Motor neuron (in vitro differentiated cells): ENCODE results near the gene GRM7. TPM values are rescaled to one million over a fixed set of nuclear protein-coding genes. Genes with fewer than 3 reads are reported as not detected.

ENCODE experiments used
- ATAC-seq, 8 experiments: fragments of 200-7000 bp; cut with Tn5 transposase; replicated peaks in 6 of 8; 2 replicates each; pipeline ENCODE4 v1.8.0; 2021; ENCODE audit warnings: mild to moderate bottlenecking in 8 of 8, moderate library complexity in 8 of 8
- H3K27ac ChIP-seq, 2 donors: fragments of 250-450 bp; sonication (Bioruptor Pico); 2 replicates each; pipeline ENCODE4 v1.9.0; 2021; ENCODE audit warnings: antibody characterized with exemption in 2 of 2, mild to moderate bottlenecking in 2 of 2, moderate library complexity in 1 of 2
- H3K4me1 ChIP-seq, 2 donors: fragments of 250-450 bp; sonication (Bioruptor Pico); replicated peaks in 1 of 2; 2 replicates each; pipeline ENCODE4 v1.6.1; 2021; ENCODE audit warnings: antibody characterized with exemption in 2 of 2, mild to moderate bottlenecking in 2 of 2, moderate library complexity in 1 of 2
- H3K4me3 ChIP-seq, 5 donors: fragments of 250-450 bp; sonication (Bioruptor Pico); 2 replicates each; pipeline ENCODE4 v1.9.0; 2021; ENCODE audit warnings: antibody characterized with exemption in 5 of 5, mild to moderate bottlenecking in 5 of 5, moderate library complexity in 4 of 5
- WGBS, 10 experiments: fragments of 450-650 bp; shearing (Covaris generic); methylation state at CpG; one replicate each; pipeline ENCODE4 v1.0.0; 2022; 5-methylcytosine and 5-hydroxymethylcytosine counted together
- in situ Hi-C, 9 experiments: fragments of 400-800 bp; cut with MboI; loops; one replicate each; pipeline ENCODE4 v1.15.0; 2021; ENCODE audit warnings: low sequenced_read_pairs in 9 of 9, low pct_unique_long_range_greater_than_20kb in 2 of 9; ENCODE audit not compliant: unreplicated experiment in 9 of 9
- total RNA-seq, 8 experiments: library from RNA; unstranded; fragments of 300-600 nt; gene quantifications; 2 replicates each; pipeline versions ENCODE4 v1.2.3 to v1.2.4, GENCODE V29; 2022

GRM7 gene
- total RNA-seq, 8 experiments from 2014 or later, result 0.14 to 5.0 (median 2.9) TPM; not detected in 1

GRCh38 chr3:7000501-7000900, 139.6 kb downstream of the GRM7 start:
- Histone ChIP-seq H3K4me1 (no peaks in the 10 kb centered on the region), H3K4me3 (no peak overlapping the region), H3K27ac (no peak overlapping the region)
- WGBS, 10 experiments, result 0 to 86% (median 36%) methylated on average over 1 of the region's 1 CpG; no CpG with 5 or more reads in 6 of the 10 experiments
- in situ Hi-C loops, result no loop called here
- ATAC-seq, result no peak

- no peak for ATAC-seq
- H3K27ac ChIP-seq, result no peak overlapping the region
- no peaks in the 10 kb centered on the region for H3K4me1 ChIP-seq
- WGBS, 10 experiments, result 0 to 90% (median 46%) methylated on average over 2 to 4 of the region's 4 CpGs
- H3K4me3 ChIP-seq, result no peak overlapping the region
- in situ Hi-C loops, result no loop called here
Measured at GRCh38 chr3:7001370-7001769, 140.5 kb downstream of the GRM7 start.

- no peak for ATAC-seq
- Histone ChIP-seq H3K4me3 (no peak overlapping the region), H3K27ac (no peak overlapping the region), H3K4me1 (no peaks in the 10 kb centered on the region)
- in situ Hi-C loops, result no loop called here
- 0 to 90% (median 20%) methylated on average over 1 to 5 of the region's 5 CpGs; no CpG with 5 or more reads in 1 of the 10 experiments for WGBS, 10 experiments
Measured at GRCh38 chr3:7015683-7016440, 154.9 kb downstream of the GRM7 start.

DNA sequence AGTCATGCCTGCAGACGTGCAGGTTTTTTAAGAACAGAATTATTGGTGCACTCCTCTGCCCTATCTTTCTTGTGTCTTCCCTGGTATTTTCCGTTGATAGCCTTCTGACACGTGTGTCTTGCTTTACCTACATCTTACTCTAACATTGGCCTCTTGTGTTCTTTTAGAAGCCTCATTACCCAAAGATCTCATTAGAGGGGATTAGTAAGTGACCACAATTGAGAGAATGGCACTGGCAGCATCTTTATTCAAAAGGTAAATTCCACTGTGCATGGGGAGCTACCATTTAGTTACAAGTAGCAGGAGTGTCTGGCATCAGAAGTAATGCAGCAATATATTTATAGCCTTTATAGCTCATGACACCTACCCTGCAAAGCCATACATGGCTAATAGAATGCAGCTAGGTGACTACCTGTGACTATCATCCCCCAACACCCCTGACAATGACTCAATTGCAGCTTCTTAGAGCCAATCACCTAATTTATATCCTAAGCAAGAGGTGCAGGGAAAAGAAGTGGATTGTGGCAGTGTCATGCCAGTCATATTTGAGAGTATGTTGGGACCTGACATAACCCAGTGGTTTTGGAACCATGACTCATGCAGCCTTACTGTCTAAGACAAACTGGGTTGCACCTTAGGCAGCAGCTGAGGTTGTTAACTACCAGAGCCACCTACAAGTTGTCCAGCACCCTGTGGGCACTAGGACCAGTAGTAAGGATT, 164.8 kb downstream of the GRM7 start:
- H3K4me3 ChIP-seq, result no peak overlapping the region
- H3K4me1 ChIP-seq, result no peaks in the 10 kb centered on the region
- no peak overlapping the region for H3K27ac ChIP-seq
- in situ Hi-C loops, result no loop called here
- WGBS, 10 experiments, result 0 to 50% (median 24%) methylated on average over 1 to 2 of the region's 3 CpGs; no CpG with 5 or more reads in 4 of the 10 experiments
- ATAC-seq, result no peak

DNA sequence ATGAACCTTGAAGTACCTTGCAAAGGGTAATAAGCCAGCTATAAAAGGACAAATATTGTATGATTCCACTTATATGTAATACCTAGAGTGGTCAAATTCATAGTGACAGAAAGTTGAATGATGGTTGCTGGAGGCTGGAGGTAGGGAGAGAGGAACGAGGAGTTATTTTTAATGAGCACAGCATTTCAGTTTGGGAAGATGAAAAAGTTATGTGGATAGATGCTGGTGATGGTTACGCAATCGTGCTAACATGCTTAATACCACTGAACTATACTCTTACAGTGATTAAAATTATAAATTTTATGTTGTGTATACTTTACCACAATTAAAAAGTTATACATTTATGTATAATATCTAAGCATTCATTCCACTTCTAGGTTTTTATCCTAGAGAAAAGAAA, 168.6 kb downstream of the GRM7 start:
- in situ Hi-C loops, result no loop called here
- no peak overlapping the region for H3K4me3 ChIP-seq
- ATAC-seq, result no peak
- H3K27ac ChIP-seq, result no peak overlapping the region
- WGBS, 10 experiments, result 0 to 100% (median 86%) methylated on average over 1 to 3 of the region's 3 CpGs; no CpG with 5 or more reads in 3 of the 10 experiments
- no peaks in the 10 kb centered on the region for H3K4me1 ChIP-seq

DNA sequence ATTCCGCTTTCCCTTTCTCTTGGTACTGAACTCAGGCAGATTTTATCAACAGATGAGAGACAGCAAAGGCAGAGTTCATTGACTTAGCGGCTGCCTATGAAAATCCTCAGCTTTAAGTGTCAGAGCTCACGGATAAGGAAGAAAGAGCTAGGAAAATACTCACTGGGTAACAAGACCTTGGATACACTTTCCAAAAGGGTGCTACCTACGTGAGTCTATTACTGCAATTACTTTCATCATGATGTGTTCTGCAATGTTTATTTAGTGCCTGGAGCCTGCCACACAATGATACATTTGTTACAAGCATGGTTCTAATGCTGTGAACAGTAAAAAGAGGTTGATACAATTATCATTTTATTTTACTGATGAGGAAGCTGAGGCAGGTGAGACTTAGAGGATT, 177.5 kb downstream of the GRM7 start:
- Histone ChIP-seq H3K27ac (no peak overlapping the region), H3K4me1 (no peaks in the 10 kb centered on the region), H3K4me3 (no peak overlapping the region)
- no peak for ATAC-seq
- in situ Hi-C loops, result no loop called here
- 13 to 90% (median 67%) methylated on average over 1 to 4 of the region's 4 CpGs; no CpG with 5 or more reads in 1 of the 10 experiments for WGBS, 10 experiments

- 0 to 100% (median 80%) methylated on average over 1 of the region's 1 CpG; no CpG with 5 or more reads in 3 of the 10 experiments for WGBS, 10 experiments
- Histone ChIP-seq H3K27ac (no peak overlapping the region), H3K4me3 (no peak overlapping the region), H3K4me1 (no peaks in the 10 kb centered on the region)
- ATAC-seq, result no peak
- in situ Hi-C loops, result no loop called here
Measured at GRCh38 chr3:7062714-7063113, 201.8 kb downstream of the GRM7 start.

GRCh38 chr3:7070461-7070860, 209.5 kb downstream of the GRM7 start:
- in situ Hi-C loops, result no loop called here
- Histone ChIP-seq H3K4me3 (no peak overlapping the region), H3K4me1 (no peaks in the 10 kb centered on the region), H3K27ac (no peak overlapping the region)
- 8 to 100% (median 65%) methylated on average over 1 to 6 of the region's 6 CpGs for whole genome bisulfite sequencing, 10 experiments
- ATAC-seq, result no peak

DNA sequence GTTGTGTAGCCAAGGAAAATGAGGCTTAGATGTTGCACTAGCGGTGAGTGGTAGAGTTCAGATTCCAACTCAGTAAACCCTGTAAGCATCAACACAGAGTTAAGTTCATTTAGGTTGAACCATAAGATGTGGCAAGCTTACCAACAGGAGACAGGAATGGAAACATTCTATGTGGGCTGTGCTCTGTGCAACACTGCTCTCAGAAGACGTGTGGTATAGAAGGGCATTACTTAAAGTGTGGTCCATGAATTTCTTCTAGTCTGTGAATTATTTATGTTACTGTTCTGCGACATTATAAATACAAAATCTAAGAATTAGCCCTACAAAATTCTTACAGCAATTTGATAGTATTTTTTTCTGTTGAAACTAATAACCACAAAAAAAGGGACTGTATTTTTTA, 213.3 kb downstream of the GRM7 start:
- no peak for ATAC-seq
- Histone ChIP-seq H3K27ac (no peak overlapping the region), H3K4me3 (no peak overlapping the region), H3K4me1 (no peaks in the 10 kb centered on the region)
- in situ Hi-C loops, result no loop called here
- WGBS, 10 experiments, result 0 to 100% (median 21%) methylated on average over 1 to 3 of the region's 3 CpGs; no CpG with 5 or more reads in 1 of the 10 experiments

DNA sequence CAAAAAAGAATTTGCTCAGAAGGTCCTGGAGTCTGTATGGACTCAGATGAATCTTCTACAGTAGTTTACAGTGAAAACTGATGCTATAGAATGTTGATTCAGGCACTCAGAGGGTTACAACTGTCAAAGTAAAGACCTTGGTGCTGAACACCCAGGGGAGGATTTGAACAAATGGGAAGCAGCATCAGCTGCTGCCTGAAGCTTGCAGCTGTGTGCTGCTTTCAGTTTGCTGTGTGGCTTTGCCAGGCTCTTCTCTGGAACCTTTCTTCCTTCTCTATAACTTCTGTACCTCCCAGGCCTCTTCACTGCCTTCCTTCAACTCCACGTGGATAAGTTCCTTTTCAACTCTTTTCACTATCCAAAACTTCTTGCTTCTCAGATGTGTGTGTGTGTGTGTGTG, 214.2 kb downstream of the GRM7 start:
- 0 to 60% methylated on average over 1 of the region's 1 CpG; no CpG with 5 or more reads in 8 of the 10 experiments for WGBS, 10 experiments
- in situ Hi-C loops, result no loop called here
- H3K4me1 ChIP-seq, result no peaks in the 10 kb centered on the region
- no peak for ATAC-seq
- H3K4me3 ChIP-seq, result no peak overlapping the region
- H3K27ac ChIP-seq, result no peak overlapping the region

- Histone ChIP-seq H3K4me1 (no peaks in the 10 kb centered on the region), H3K27ac (no peak overlapping the region), H3K4me3 (no peak overlapping the region)
- in situ Hi-C loops, result no loop called here
- WGBS, 10 experiments, result 0 to 100% (median 56%) methylated on average over 1 of the region's 1 CpG
- ATAC-seq, result no peak
Measured at GRCh38 chr3:7075901-7076300, 215.0 kb downstream of the GRM7 start.

DNA sequence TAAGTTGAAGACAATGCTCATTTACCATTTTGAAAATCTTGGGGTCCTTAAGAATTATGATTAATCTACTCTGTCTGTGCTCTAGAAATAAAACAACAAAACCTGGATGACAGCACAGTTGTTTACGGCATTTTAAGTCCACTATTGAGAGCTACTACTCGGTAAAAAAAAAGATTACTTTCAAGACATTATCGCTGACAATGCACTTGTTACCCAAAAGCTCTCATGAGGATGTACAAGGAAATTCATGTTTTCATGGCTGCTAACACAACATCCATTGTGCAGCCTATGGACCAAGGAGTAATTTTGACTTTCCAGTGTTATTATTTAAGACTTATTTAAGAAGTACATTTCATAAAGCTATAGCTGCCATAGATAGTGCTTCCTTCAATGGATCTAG, 221.3 kb downstream of the GRM7 start:
- Histone ChIP-seq H3K4me1 (no peaks in the 10 kb centered on the region), H3K4me3 (no peak overlapping the region), H3K27ac (no peak overlapping the region)
- ATAC-seq, result no peak
- WGBS, 10 experiments, result 0 to 100% (median 65%) methylated on average over 1 to 3 of the region's 3 CpGs
- in situ Hi-C loops, result no loop called here

DNA sequence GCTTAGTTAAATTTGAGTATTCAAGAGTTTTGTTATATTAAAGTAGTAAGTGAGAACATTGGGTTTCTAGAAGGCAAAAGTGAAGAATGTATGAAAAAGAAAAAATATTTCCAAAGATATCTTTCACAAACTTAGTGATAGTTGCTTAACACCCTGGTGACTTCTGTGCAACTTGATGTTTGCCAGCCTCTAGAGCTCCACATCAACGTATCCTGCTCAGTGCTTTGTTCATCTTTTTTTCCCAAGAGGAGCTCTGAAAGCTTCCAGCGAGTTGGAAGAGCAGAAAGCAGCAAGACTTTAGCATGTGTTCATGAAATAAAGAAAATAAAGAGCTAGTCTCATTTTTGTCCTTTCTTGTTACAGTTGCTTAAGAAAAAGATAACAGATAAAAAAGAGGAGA, 225.5 kb downstream of the GRM7 start:
- no peak for ATAC-seq
- in situ Hi-C loops, result no loop called here
- Histone ChIP-seq H3K4me1 (no peaks in the 10 kb centered on the region), H3K4me3 (no peak overlapping the region), H3K27ac (no peak overlapping the region)
- 0 to 88% (median 15%) methylated on average over 1 to 2 of the region's 2 CpGs; no CpG with 5 or more reads in 1 of the 10 experiments for WGBS, 10 experiments
